Right renal cortex interstitium (tissue), 3 donors: ENCODE measurements around the gene ARL11. TPM values are rescaled to one million over a fixed set of nuclear protein-coding genes. Genes with fewer than 3 reads are reported as not detected.
A peak's percentile ranks its signal among the peaks of the same experiment; 100 is the strongest.
"Not testable (repeated sequence)": the region's sequence is repeated elsewhere in the genome, so short reads cannot be mapped to it uniquely, and the experiment has no call there.

Source experiments
- DNase-seq, 3 donors: peaks; one replicate each; pipeline ENCODE4 v3.0.0-alpha.2; 2013; ENCODE audit warnings: low read depth in 3 of 3, low spot score in 2 of 3
- polyA plus RNA-seq, 3 donors: library from polyadenylated mRNA; unstranded; fragments of 120-200 nt; gene quantifications; one replicate each; pipeline ENCODE4 v1.2.1, GENCODE V29; 2013; ENCODE audit not compliant: insufficient read length in 3 of 3

Gene ARL11
- polyA plus RNA-seq, 3 donors = 0.28 to 0.49 (median 0.44) TPM

GRCh38 chr13:49610176-49610575, 18.1 kb upstream of the ARL11 start:
- DNase-seq = no peak

GRCh38 chr13:49612042-49612441, 16.3 kb upstream of the ARL11 start:
- DNase-seq = not testable (repeated sequence)

- DNase-seq = no peak
These were observed 12.3 kb upstream of the ARL11 start for GRCh38 chr13:49615836-49616675.

- no peak for DNase-seq
These were observed 11.6 kb upstream of the ARL11 start for GRCh38 chr13:49616676-49617065.

- DNase-seq = no peak
These were observed 8.1 kb upstream of the ARL11 start for GRCh38 chr13:49620170-49620621.

- no peak for DNase-seq
These were observed 5.9 kb upstream of the ARL11 start for GRCh38 chr13:49622174-49622946.

- DNase-seq = no peak
These were observed 4.1 kb upstream of the ARL11 start for GRCh38 chr13:49624229-49624628.

GRCh38 chr13:49625392-49626079, 2.8 kb upstream of the ARL11 start:
- DNase-seq = no peak

GRCh38 chr13:49629196-49629938, 1.1 kb downstream of the ARL11 start:
- DNase-seq = no peak

- DNase-seq = no peak
These were observed 1.6 kb downstream of the ARL11 start for GRCh38 chr13:49629947-49630346.

GRCh38 chr13:49630580-49630979, 2.3 kb downstream of the ARL11 start:
- no peak for DNase-seq

GRCh38 chr13:49632156-49632555, 3.8 kb downstream of the ARL11 start:
- DNase-seq = no peak

GRCh38 chr13:49633710-49634109, 5.4 kb downstream of the ARL11 start:
- DNase-seq = no peak

GRCh38 chr13:49635599-49636433, 7.5 kb downstream of the ARL11 start:
- peak in 1 of 3 donors; percentile 42 for DNase-seq

- no peak for DNase-seq
These were observed 8.4 kb downstream of the ARL11 start for GRCh38 chr13:49636705-49637104.

- no peak for DNase-seq
These were observed 9.9 kb downstream of the ARL11 start for GRCh38 chr13:49638030-49638743.

- no peak for DNase-seq
These were observed 10.4 kb downstream of the ARL11 start for GRCh38 chr13:49638744-49639072.

GRCh38 chr13:49641801-49642291, 13.5 kb downstream of the ARL11 start:
- no peak for DNase-seq
